K562 (cell line): ENCODE data around the gene ZNF324B. TPM values are rescaled to one million over a fixed set of nuclear protein-coding genes. Genes with fewer than 3 reads are reported as not detected.

Experiments
- ARID4B ChIP-seq: sonication (generic); formaldehyde crosslinking; IDR thresholded peaks from 2 replicates; pipeline ENCODE4 v1.8.0; 2022; ENCODE audit warnings: mild to moderate bottlenecking, missing genetic modification reagents
- E2F6 ChIP-seq, 2 experiments: IDR thresholded peaks; 2 replicates each; pipeline ENCODE4 v1.6.1; 2011; ENCODE audit warnings: borderline replicate concordance in 1 of 2, control low read depth in 1 of 2, low read depth in 1 of 2, low read length in 1 of 2, mild to moderate bottlenecking in 1 of 2, mixed read lengths in 1 of 2, moderate library complexity in 1 of 2; ENCODE audit not compliant: insufficient read depth in 1 of 2, insufficient read length in 1 of 2, poor library complexity in 1 of 2, severe bottlenecking in 1 of 2; ENCODE audit errors: extremely low read depth in 1 of 2
- ELF2 ChIP-seq: fragments of 250-450 bp; sonication (Bioruptor Pico); IDR thresholded peaks from 2 replicates; pipeline ENCODE4 v1.5.0; 2021; ENCODE audit warnings: mild to moderate bottlenecking
- FOS ChIP-seq: IDR thresholded peaks from 3 replicates; pipeline ENCODE4 v1.6.1; 2011; ENCODE audit not compliant: insufficient read length; ENCODE audit errors: extremely low read depth
- MXI1 ChIP-seq: IDR thresholded peaks from 2 replicates; pipeline ENCODE4 v1.6.1; 2011; ENCODE audit warnings: low read depth, mild to moderate bottlenecking, improper control_type of control experiment, low read length
- PTRF ChIP-seq: fragments of 450-650 bp; IDR thresholded peaks from 2 replicates; pipeline ENCODE4 v1.6.1; 2016; ENCODE audit warnings: mild to moderate bottlenecking, missing genetic modification characterization, missing compliant biosample characterization
- RAD21 ChIP-seq, 2 experiments: fragments of 250-450 bp in 1 of 2; fragments of 450-650 bp in 1 of 2; sonication (Bioruptor Pico) in 1 of 2; formaldehyde crosslinking in 1 of 2; IDR thresholded peaks in 1 of 2; conservative IDR thresholded peaks in 1 of 2; 2 replicates each; pipeline versions ENCODE4 v1.4.0 to v1.8.0; 2020 to 2022; ENCODE audit warnings: mild to moderate bottlenecking in 2 of 2, moderate library complexity in 1 of 2
- SMAD1 ChIP-seq: fragments of 150-350 bp; IDR thresholded peaks from 2 replicates; pipeline ENCODE4 v1.6.1; 2014; ENCODE audit warnings: low read length, low read depth; ENCODE audit not compliant: partially characterized antibody
- XRCC3 ChIP-seq: fragments of 450-650 bp; IDR thresholded peaks from 2 replicates; pipeline ENCODE4 v1.6.1; 2017; ENCODE audit warnings: mild to moderate bottlenecking, moderate library complexity
- ZBTB7A ChIP-seq: IDR thresholded peaks from 2 replicates; pipeline ENCODE4 v1.6.1; 2011; ENCODE audit warnings: low read depth, mild to moderate bottlenecking, low read length, moderate library complexity, borderline replicate concordance; ENCODE audit not compliant: control insufficient read depth
- ZNF407 ChIP-seq: fragments of 450-650 bp; IDR thresholded peaks from 2 replicates; pipeline ENCODE4 v1.6.1; 2016; ENCODE audit warnings: low read depth
- polyA plus RNA-seq, 8 experiments: library from polyadenylated mRNA; depleted of rRNA in 4 of 8; stranded (reverse) in 5 of 8; unstranded in 3 of 8; fragments of >200 nt; fragmentation: Nextera tagmentation in 2 of 8; fragmentation: Illumina TruSeq in 1 of 8; extraction: Ambion mirVana in 2 of 8; extraction: Trizol in 1 of 8; gene quantifications; 2 replicates each; pipeline versions ENCODE4 v1.2.1 to v1.2.3, GENCODE V29; 2011 to 2014; ENCODE audit warnings: inconsistent platforms in 1 of 8, missing spikeins in 1 of 8
- total RNA-seq, 7 experiments: library from RNA; depleted of rRNA in 6 of 7; stranded (reverse); fragments of >200 nt in 6 of 7; fragmentation: Illumina TruSeq in 2 of 7; extraction: Trizol in 2 of 7; gene quantifications; 2 replicates each; pipeline versions ENCODE4 v1.2.1 to v1.2.3, GENCODE V29; 2011 to 2021; ENCODE audit warnings: low replicate concordance in 1 of 7

The ZNF324B gene
- total and polyA plus RNA-seq, 9 of the 15 experiments (the other 6 are each of a cell fraction or from before 2014, with no cell fraction given): 0.20 to 13.5 (median 5.7) TPM

- TF ChIP-seq ZBTB7A (peak; percentile 86), XRCC3 (no peak), E2F6 (IDR thresholded peaks at IDR 0.05; ENCODE audit: borderline replicate concordance in 1 of 2, extremely low read depth in 1 of 2, insufficient read depth in 1 of 2, insufficient read length in 1 of 2, low read depth in 1 of 2, low read length in 1 of 2, poor library complexity in 1 of 2, severe bottlenecking in 1 of 2) (peak; percentile 24 to 45), RAD21 (CRISPR knock-in tag; conservative IDR thresholded peaks at IDR 0.05 in 1 of 2, IDR thresholded peaks at IDR 0.05 in 1 of 2) (peak in 1 of 2 experiments; percentile 21; a peak in 2 of 4 replicates), MXI1 (peak; percentile 85), FOS (peak; percentile 52), ARID4B (peak; percentile 85), SMAD1 (peak; percentile 36), ZNF407 (peak; percentile 84), PTRF (tag) (no peak), ELF2 (CRISPR knock-in tag) (no peak)
Observed at GRCh38 chr19:58408152-58409009, 43.0 kb upstream of the ZNF324B start, which contains the start of gene ZNF584 (continued).
